Subcutaneous preadipocyte (primary cell): ENCODE results near the gene JARID2. TPM values are rescaled to one million over a fixed set of nuclear protein-coding genes. Genes with fewer than 3 reads are reported as not detected.

Experiments used
- small RNA-seq: library from RNA; depleted of rRNA; stranded (forward); fragments of <200 nt; gene quantifications from one replicate; pipeline ENCODE3, GENCODE V24; 2012
- total RNA-seq: library from RNA; depleted of rRNA; stranded (reverse); fragments of >200 nt; gene quantifications from 2 replicates; pipeline ENCODE4 v1.2.3, GENCODE V29; 2012

Gene JARID2
- 10.6 and 14.7 TPM in 2 replicates for total RNA-seq

GRCh38 chr6:15245361-15246216 is at the start of gene JARID2:
TSS of gene JARID2 (plus strand) at chr6:15246069. CDS start at chr6:15246540, 471 bp downstream.

Small RNA genes within 50 kb of the gene (small RNA-seq; reads per million reads assigned to genes)
- gene RF00001 (not detected), gene RNU6-522P (not detected), gene RNU6-645P (not detected)
